KOPT-K1 (cell line): ENCODE measurements around the gene KRT39.
"Not testable (repeated sequence)": the region's sequence is repeated elsewhere in the genome, so short reads cannot be mapped to it uniquely, and the experiment has no call there.

ENCODE experiments used
- H3K27ac ChIP-seq: fragments of 200-600 bp; sonication (generic); 2 replicates; pipeline ENCODE4 v1.5.1; 2016; ENCODE audit warnings: antibody characterized with exemption, mild to moderate bottlenecking, low read depth, low read length; ENCODE audit not compliant: poor library complexity, severe bottlenecking
- H3K36me3 ChIP-seq: fragments of 200-600 bp; sonication (generic); 2 replicates; pipeline ENCODE4 v1.5.1; 2017; ENCODE audit warnings: antibody characterized with exemption, mild to moderate bottlenecking, low read length, moderate library complexity; ENCODE audit not compliant: insufficient read depth
- H3K9me3 ChIP-seq: fragments of 200-600 bp; sonication (generic); 2 replicates; pipeline ENCODE4 v1.5.1; 2017; ENCODE audit warnings: antibody characterized with exemption, low read length, mild to moderate bottlenecking; ENCODE audit not compliant: insufficient read depth, poor library complexity, severe bottlenecking

KRT39 gene

DNA sequence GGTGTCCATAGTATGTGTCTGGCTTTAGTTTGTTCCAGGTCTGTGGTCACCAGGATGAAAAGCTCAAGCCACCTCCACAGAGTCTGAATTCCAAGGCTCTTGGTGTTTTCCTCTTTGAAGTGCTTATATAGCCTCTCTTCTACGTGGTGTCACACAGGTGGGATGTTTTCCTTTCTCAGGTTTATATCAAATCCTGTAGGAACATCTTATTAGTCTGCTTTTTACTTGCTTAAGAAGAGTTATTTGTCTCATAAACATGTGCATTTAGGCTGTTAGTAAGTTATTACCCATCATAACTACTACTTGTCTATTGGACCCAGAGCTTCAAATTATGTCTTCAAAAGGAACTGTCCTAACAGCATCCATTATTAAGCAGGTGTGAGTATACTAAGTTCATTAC is at the start of gene KRT39:
Gene KRT39, minus strand, starts transcription at position 101 of the 400 bp plus-strand sequence. Its CDS starts 92 bp downstream, at position 9.
- no peaks in the 10 kb centered on the region for H3K9me3 ChIP-seq

DNA sequence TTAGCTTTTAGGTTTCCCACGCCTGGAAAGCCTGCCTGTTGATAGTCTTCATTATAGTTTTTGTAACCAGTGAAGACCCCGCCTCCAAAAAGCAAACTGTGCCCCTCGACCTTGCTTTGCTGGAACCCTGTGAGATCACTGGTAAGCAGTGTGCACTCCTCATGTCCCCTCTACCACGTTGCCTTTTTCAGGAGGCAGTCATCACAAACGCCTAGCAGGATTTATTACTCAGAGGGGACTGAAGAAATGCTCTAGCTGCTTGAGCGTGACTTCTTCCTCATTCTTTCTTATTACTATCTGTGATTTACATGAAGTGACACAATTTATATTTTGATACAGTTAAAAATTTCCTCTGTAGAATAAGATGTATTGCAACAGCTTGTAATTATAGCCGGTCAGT is 48.7 kb upstream of the KRT39 start:
- no peaks in the 10 kb centered on the region for H3K36me3 ChIP-seq
- no peak overlapping the region for H3K27ac ChIP-seq
- no peaks in the 10 kb centered on the region for H3K9me3 ChIP-seq

More for the DNA sequence above, at the start of gene KRT39:
- no peaks in the 10 kb centered on the region for H3K36me3 ChIP-seq
- H3K27ac ChIP-seq = no peak within 1 kb of the TSS

DNA sequence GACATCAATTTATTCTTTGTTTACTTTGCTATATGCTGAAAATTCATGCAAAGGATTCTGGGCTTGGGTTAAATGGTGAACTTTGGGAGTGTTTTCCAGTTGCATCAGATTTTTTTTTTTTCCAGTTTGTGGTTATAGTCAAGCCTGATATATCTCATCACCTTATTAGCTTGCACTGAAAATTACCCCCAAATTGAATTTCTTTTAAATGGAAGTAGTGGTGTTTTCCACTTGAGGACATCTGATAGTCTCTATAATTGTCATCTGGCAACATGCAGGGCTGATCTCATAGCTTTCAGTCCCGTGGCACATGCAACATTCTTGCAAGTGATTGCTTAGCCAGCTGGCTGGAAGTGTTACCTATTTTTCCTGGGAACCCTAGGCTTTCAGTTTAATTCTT is 46.9 kb upstream of the KRT39 start:
- H3K27ac ChIP-seq = no peak overlapping the region
- no peaks in the 10 kb centered on the region for H3K9me3 ChIP-seq
- H3K36me3 ChIP-seq = no peaks in the 10 kb centered on the region

DNA sequence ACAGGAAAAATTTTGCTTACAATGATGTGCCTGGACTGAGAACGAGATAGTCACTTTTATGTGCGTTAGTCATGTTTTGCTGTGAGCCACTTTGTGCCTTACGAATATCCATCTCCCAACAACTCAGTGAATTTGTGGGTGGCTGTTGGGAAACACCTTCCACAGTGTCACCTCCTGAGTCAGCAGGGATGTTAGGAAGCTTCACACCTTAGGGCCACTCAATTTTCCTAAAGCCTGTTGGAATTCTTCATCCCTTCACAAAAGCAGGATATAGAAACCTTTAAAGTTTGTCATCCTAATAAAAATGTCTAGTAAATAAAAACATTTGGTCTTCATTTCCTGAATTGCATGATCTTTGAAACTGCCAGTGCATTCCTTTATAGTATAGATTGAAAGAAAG is 46.4 kb upstream of the KRT39 start:
- Histone ChIP-seq H3K9me3 (no peaks in the 10 kb centered on the region), H3K27ac (no peak overlapping the region), H3K36me3 (no peaks in the 10 kb centered on the region)

DNA sequence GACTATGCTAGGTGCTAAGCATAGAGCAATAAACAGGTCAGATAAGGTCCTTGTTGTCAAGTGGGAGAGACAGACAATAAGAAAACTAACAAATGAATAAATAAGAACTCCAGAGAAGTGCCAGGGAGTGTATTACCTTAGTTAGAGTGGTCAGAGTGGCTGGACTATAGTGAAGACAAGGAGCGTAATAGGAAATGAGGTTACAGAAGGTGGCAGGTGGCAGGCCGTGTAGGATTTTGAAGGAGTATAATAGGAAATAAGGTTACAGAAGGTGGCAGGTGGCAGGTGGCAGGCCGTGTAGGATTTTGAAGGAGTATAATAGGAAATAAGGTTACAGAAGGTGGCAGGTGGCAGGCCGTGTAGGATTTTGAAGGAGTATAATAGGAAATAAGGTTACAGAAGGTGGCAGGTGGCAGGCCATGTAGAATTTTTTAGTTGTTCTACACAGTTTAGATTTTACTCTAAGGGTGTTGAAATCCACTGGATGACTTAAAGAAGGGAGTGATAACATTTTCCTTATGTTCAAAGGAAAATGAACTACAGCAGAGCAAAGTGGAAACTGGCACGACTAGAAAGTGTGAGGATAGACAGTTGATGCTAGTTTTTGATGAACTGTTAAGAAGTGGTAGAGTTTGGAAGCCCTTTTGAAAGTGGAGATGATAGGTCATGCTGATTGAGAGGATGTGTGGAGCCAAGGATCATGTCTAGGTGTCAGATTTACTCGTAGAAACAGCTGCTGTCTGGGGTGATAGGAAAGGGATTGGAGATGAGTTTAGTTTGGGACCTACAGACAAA is 45.8 kb upstream of the KRT39 start:
- Histone ChIP-seq H3K9me3 (no peaks in the 10 kb centered on the region), H3K36me3 (no peaks in the 10 kb centered on the region), H3K27ac (no peak overlapping the region)

DNA sequence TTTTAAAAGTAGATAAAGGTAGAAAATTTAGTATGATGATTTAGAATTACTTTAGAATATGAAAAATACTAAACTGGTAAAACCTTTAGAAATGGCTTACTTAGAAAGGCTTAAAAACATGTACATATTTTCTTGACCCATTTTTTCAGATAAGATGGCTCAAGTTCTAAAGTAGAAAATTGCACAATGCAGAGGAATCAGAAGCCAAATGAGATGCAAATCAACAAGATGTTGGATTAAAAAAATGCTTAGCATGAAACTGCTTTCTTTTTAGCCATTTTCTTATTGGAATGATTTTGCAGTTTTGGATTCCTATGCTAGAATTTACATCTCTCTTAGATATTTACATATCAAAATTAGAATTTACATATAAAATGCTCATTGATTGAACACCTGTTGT is 43.7 kb upstream of the KRT39 start:
- Histone ChIP-seq H3K27ac (no peak overlapping the region), H3K9me3 (no peaks in the 10 kb centered on the region)

DNA sequence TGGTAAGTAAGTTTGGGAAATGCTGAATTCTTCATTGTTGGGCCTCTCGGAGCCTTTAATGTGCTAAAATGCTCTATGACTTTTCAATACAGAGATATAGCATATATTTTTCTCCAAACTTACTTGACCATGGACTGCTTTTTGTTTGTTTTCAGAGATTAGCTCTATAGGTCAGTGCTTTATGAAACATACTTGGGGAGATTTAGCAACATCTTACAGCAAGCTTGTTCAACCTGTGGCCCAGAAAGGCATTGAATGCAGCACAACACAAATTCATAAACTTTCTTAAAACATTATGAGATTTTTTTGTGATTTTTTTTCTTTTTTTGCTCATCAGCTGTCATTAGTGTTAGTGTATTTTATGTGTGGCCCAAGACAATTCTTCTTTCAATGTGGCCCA is 43.2 kb upstream of the KRT39 start:
- Histone ChIP-seq H3K27ac (no peak overlapping the region), H3K9me3 (no peaks in the 10 kb centered on the region), H3K36me3 (no peaks in the 10 kb centered on the region)

More for the DNA sequence above, 43.7 kb upstream of the KRT39 start:
- H3K36me3 ChIP-seq = no peaks in the 10 kb centered on the region

DNA sequence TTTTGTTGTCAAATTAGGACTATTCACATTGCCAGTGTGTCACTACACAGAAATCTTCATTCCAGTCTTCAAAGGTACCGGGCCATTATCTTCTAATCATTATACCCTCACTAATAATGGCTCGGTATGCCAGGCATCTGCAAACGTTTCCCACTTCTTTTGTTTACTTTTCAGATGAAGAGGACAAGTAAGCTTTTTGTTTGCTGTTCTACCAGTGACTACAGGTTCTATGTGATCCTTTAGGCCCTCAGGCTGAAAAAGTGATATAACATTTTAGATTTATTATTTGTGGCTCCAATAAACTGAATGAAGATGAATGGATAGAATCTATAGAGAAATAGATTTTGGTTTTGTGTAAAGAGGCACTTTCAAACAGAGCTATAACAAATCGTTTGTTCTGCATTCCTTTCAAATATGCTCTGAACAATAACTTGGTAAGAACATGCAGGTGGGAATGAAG is 42.6 kb upstream of the KRT39 start:
- Histone ChIP-seq H3K9me3 (no peaks in the 10 kb centered on the region), H3K36me3 (no peaks in the 10 kb centered on the region), H3K27ac (no peak overlapping the region)

DNA sequence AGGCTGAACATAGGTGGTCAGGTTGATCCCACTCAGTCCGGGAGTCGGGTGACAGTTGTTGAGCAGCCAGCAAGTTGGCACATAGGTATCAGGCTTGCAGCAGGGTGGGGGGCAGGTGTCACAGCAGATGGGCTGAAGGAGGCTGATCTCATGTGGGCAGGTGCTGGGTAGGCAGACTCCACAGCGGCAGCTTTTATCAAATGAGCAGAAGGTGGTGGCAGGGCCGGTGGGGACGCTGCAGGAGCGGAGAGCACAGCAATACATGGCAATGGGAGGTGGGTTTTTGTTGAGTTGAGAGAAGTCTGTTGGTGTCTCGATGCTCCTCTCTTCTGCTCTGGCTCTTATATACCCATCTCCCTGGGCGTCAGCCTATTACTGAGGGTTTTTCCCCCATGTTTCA is 42.1 kb upstream of the KRT39 start, which contains the start of gene KRTAP3-1:
Gene KRTAP3-1, minus strand, starts transcription at position 318 of the 400 bp plus-strand sequence. Its CDS starts 54 bp downstream, at position 264.
- Histone ChIP-seq H3K9me3 (no peaks in the 10 kb centered on the region), H3K27ac (no peak within 1 kb of the TSS), H3K36me3 (no peaks in the 10 kb centered on the region)

DNA sequence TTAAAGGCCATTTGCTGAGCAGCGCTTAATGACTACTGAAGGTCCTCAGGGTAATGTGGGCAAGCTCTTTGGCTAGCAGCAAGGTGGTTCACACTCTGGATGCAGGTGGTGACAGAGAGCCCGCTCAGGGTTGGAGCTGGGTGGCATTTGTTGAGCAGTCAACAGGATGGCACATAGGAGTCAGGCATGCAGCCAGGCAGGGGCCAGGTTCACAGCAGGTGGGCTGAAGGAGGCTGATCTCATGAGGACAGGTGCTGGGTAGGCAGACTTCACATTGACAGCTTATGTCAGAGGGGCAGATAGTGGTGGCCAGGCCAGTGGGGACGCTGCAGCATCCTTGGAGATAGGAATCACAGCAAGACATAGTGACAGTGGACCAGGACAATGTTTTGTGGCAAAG is 37.6 kb upstream of the KRT39 start:
- Histone ChIP-seq H3K9me3 (no peaks in the 10 kb centered on the region), H3K27ac (no peak overlapping the region), H3K36me3 (no peaks in the 10 kb centered on the region)

DNA sequence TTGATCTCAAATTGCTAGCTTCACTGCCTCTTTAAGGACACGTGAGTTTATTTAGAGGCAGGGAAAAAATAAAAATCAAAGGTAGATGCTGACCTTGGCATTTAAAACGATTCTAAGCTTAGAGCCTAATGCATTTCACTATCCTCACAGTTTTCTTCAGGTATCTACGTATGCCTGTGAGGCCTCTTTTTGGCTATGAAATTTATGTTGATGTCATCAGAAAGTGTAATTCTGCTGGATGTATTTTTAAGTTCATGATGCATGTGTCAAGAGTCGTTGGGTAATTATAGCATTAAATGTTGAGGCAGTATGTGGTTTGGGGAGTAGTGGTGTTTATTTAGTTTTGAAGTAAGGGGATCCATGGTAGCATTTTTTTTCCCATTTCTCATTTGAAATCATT is 37.2 kb upstream of the KRT39 start:
- H3K9me3 ChIP-seq = no peaks in the 10 kb centered on the region
- no peaks in the 10 kb centered on the region for H3K36me3 ChIP-seq
- H3K27ac ChIP-seq = no peak overlapping the region

DNA sequence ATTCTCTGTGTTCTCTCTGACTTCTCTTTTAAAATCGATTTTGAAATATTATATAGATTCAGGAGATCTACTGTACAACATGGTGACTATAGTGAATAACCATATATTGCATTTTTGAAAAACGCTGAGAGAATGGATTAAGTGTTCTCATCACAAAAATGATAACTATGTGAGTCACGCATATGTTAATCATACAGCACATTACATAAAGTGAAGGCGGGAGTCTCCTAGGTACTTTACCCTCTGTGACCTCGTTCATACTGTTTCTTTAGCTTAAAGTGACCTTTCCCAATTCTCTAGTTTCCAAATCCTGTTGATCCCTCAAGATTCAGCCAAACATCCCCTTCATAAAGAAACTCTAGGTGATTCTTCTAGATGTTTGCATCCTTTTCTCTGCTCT is 36.1 kb upstream of the KRT39 start:
- Histone ChIP-seq H3K9me3 (no peaks in the 10 kb centered on the region), H3K27ac (no peak overlapping the region), H3K36me3 (no peaks in the 10 kb centered on the region)

DNA sequence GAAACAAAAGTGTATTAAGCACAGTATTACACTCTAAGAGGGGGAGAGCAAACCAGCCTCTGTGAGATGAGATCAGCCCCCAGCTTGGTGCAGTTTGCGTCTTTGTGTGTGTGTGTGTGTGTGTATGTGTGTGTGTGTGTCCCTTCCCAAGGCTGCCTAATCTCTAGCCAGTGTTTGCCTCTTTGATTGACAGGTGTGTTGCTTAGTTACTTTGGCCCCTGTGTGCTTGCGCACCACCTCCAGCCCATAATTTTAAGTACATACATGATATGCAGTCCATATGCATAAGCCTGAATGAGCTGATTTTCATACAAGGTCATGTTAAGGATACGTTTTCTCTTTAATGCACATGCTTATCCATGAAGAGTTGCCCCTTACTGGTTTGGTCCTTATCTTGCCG is 35.0 kb upstream of the KRT39 start:
- no peaks in the 10 kb centered on the region for H3K9me3 ChIP-seq
- H3K36me3 ChIP-seq = no peaks in the 10 kb centered on the region
- no peak overlapping the region for H3K27ac ChIP-seq

DNA sequence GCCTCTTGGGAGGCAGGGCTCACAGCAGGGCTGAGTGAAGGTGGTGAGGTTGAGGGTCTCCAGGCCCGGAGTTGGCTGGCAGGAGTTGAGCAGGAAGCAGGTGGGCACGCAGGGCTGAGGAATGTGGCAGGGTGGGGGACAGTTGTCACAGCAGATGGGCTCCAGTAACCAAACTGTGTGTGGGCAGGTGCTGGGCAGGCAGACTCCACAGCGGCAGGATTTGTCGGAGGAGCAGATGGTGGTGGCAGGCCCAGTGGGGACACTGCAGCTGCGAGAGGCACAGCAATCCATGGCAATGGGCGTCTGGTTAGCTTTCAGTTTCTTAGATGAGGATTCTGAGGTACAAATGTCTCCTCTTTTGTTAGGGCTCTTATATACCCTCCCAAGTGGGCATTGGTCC is 32.8 kb upstream of the KRT39 start, which contains the start of gene KRTAP3-2:
Gene KRTAP3-2, minus strand, starts transcription at position 344 of the 400 bp plus-strand sequence. Its CDS starts 53 bp downstream, at position 291.
- not testable (repeated sequence) for H3K27ac ChIP-seq, H3K9me3 ChIP-seq

DNA sequence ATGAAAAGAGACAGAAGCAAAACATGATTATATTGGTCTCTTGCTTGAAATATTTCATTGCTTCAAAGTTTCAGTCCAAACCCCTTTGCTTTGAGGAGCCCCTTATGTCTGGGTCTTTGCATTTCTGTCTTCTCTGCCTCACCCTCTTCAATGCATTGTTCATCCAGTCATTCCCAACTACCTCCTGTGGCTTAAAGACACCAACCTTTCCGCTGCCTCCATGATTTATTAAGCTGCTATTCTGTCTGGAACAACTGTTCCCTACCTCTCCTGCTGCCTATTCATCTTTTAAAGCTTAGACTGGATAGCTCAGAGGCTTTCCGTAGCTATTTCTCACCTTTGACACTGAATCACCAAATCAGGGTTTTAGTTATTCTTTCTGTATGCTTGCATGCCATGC is 30.6 kb upstream of the KRT39 start:
- Histone ChIP-seq H3K9me3 (no peaks in the 10 kb centered on the region), H3K27ac (no peak overlapping the region), H3K36me3 (no peaks in the 10 kb centered on the region)

More for the DNA sequence above, 32.8 kb upstream of the KRT39 start, which contains the start of gene KRTAP3-2:
- not testable (repeated sequence) for H3K36me3 ChIP-seq

DNA sequence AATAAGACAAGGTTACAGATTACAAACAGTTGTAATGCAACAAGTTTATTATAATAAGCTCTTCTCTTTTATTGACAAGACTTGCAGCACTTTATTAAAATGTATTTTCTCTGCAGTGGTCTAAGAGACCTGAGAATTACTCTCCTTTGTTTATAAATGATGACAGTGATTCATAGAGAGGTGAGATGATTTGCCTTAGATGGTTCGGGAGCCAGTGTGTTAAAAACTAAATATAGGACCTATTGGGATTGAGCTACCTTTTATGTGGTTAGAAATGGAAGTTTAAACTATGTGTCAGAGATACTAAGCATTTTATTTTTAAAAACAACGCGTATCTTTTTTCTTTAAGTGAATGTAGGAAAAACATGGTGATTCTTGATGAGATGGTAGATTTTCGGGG is 30.1 kb upstream of the KRT39 start:
- Histone ChIP-seq H3K27ac (no peak overlapping the region), H3K9me3 (no peaks in the 10 kb centered on the region), H3K36me3 (no peaks in the 10 kb centered on the region)
